GM19372 (cell line): Measurements from ENCODE around the gene NPHP4.

Experiments
- ATAC-seq: cut with Tn5 transposase; IDR thresholded peaks from one replicate; pipeline ENCODE4 v1.9.1; 2021; ENCODE audit warnings: mild to moderate bottlenecking, low read depth, moderate library complexity; ENCODE audit not compliant: unreplicated experiment

NPHP4 gene

GRCh38 chr1:5821540-5822176, 170.6 kb downstream of the NPHP4 start:
- no peak for ATAC-seq

GRCh38 chr1:5820026-5820421, 172.2 kb downstream of the NPHP4 start:
- no peak for ATAC-seq

GRCh38 chr1:5819391-5820025, 172.7 kb downstream of the NPHP4 start:
- no peak for ATAC-seq

GRCh38 chr1:5818755-5819154, 173.5 kb downstream of the NPHP4 start:
- ATAC-seq, result no peak

DNA sequence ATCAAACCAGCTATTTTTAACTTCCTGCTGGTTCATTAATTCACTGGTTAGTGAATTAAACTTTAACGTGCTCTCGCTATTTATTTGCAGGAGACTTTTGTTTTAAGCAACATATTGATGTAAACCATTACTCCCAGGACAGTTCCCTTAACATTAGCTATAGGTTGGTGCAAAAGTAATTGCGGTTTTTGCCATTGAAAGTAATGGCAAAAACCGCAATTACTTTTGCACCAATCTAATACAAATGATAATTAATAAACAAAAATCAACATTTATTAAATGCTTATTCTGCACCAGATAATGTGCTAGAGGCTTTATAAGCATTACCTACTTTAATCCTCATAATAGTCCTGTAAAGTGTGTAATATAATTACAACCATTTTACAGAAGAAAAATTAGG, 176.5 kb downstream of the NPHP4 start:
- no peak for ATAC-seq

GRCh38 chr1:5815211-5815610, 177.0 kb downstream of the NPHP4 start:
- ATAC-seq, result no peak

- no peak for ATAC-seq
These were observed 178.1 kb downstream of the NPHP4 start for GRCh38 chr1:5814046-5814619.

GRCh38 chr1:5813480-5813879, 178.7 kb downstream of the NPHP4 start:
- ATAC-seq, result no peak
